GM12891 (cell line): ENCODE measurements around the gene SHLD1.

Experiments used
- POLR2A ChIP-seq: IDR thresholded peaks from 2 replicates; pipeline ENCODE4 v1.6.1; 2011; ENCODE audit warnings: low read depth, low read length, control low read depth
- POLR2AphosphoS5 ChIP-seq: IDR thresholded peaks from 2 replicates; pipeline ENCODE4 v1.6.1; 2011; ENCODE audit warnings: low read depth, low read length, control low read depth
- POU2F2 ChIP-seq: IDR thresholded peaks from 2 replicates; pipeline ENCODE4 v1.6.1; 2011; ENCODE audit warnings: low read depth, mild to moderate bottlenecking, control low read depth, low read length, moderate library complexity
- TAF1 ChIP-seq: IDR thresholded peaks from 2 replicates; pipeline ENCODE4 v1.6.1; 2011; ENCODE audit warnings: low read depth, low read length, control low read depth

- TF ChIP-seq TAF1 (no peak), POLR2A (no peak), POLR2AphosphoS5 (no peak), POU2F2 (no peak)
Measured at GRCh38 chr20:5753814-5754213, 3.6 kb downstream of the SHLD1 start.
